Testis (tissue), 2 donors: ENCODE measurements around the gene GRM4.

Experiments
- CTCF ChIP-seq, 3 experiments: fragments of 450-650 bp in 2 of 3; fragments of 200-600 bp in 1 of 3; sonication (generic) in 1 of 3; IDR thresholded peaks; one replicate each; pipeline ENCODE4 v1.5.1; 2016 to 2019; ENCODE audit warnings: antibody characterized with exemption in 3 of 3, mild to moderate bottlenecking in 2 of 3, moderate library complexity in 1 of 3
- POLR2A ChIP-seq: fragments of 450-650 bp; IDR thresholded peaks from one replicate; pipeline ENCODE4 v1.6.1; 2017; ENCODE audit warnings: antibody characterized with exemption, mild to moderate bottlenecking, moderate library complexity

- TF ChIP-seq CTCF (IDR thresholded peaks at IDR 0.05): no peak
- no peak for TF ChIP-seq POLR2A
These were observed 174.3 kb downstream of the GRM4 start for GRCh38 chr6:33971580-33971979.
